ENCODE measurements around the gene KAT2A.

Gene KAT2A

DNA sequence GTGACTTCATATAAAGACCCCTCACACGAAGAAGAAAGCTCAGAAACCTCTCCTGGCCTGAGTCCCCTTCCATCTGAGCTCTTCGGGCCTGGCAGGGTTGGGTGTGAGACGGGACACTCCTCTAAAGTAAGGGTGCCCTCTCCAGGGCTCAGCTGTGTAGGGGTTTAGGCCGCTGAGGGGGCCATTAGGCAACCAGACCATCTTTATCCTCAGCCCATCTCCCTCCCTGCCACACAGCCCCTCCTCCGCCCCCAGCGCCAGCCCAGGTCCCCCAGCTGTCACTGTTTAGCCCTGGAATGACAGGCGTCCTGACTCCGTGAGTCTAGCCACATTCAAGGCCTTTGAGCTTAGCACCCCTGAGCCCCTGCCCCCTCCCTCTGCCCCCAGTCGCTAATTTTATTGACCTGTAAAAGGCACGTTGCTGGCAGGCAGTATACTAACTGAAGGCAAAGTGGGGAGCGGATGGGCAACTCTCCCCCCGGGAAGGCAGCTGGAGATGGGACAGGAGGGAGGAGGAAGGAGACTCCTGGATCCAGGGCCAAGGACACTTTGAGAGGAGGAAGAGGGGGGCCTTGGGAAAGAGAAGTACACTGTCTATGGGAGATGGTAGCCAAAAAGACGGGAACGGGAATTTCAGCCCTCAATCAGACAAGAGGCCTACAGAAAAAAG lies 22.3 kb downstream of the KAT2A start:
- H3K27me3 ChIP-seq (ENCODE audit: insufficient read depth, low read length, poor library complexity) = peaks cover 11% of the 10 kb centered on the region

DNA sequence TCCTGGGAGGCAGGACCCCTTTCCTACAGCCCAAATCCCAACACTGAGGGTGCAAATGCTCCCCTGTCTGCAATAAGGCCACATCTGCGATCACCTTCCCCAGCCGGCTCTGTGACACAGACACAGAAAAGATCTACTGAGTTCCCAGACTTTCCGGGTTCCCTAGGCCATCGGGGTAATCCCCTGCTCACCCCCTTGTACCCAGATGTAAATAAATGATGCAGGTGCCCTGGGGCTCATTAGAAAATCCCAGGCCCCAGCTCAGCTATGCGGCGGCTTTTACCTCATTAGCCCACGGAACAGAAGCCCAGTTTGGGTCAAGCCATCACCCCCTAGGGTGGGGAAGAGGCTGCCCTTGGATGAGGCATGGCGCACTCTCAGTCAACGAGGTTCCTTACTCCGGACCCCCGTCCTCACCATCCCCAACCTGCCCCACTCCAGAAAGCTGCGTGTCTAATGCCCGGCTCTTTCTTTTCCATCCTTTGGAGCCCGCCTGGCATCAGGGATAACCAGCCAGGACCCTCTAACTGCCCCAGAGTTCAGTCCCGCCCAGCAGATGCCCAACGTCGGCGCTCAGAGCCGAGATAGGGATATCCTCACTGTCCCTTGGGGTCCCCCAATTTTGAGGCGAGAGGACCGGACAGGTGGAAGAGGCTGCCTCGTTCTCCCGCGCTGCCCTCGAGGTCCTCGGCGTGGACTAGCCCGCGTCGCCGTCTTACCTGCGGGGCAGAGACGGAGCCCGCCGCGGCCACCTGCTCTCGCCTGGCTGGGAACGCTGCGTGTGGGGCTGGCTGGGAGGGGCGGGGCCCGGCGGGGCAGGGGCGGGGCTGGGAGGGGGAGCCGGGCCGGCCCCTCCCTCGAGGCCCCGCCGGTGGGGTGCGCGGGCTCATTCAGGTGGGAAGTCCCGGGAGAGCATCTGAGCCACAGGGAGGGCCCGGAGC lies 23.2 kb downstream of the KAT2A start, which contains the start of gene ZNF385C:
ZNF385C (minus strand) TSS at position 783 of the 941 bp plus-strand sequence. CDS start 35,417 bp downstream, outside the sequence.
- no peak within 1 kb of the TSS for H2AK5ac ChIP-seq (ENCODE audit: low read length)
- H2BK15ac ChIP-seq (replicated peaks; ENCODE audit: low read depth) = no peak within 1 kb of the TSS
- H3K23ac ChIP-seq (ENCODE audit: low read length) = no peak within 1 kb of the TSS
- no peak within 1 kb of the TSS for H3K27ac ChIP-seq (ENCODE audit: low read depth, low read length)
- peaks cover 11% of the 10 kb centered on the region for H3K27me3 ChIP-seq (ENCODE audit: insufficient read depth, low read length, poor library complexity)
- no peaks in the 10 kb centered on the region for H3K79me2 ChIP-seq (ENCODE audit: control insufficient read depth, insufficient read depth, low read length)
- DNase-seq = no peak
- no peak within 1 kb of the TSS for H2BK5ac ChIP-seq (ENCODE audit: low read length)
- no peak within 1 kb of the TSS for H4K5ac ChIP-seq (ENCODE audit: low read length)
- H3K4me3 ChIP-seq (ENCODE audit: low read length) = no peak within 1 kb of the TSS
- no peaks in the 10 kb centered on the region for H3K4me1 ChIP-seq (ENCODE audit: control insufficient read depth, low read depth, low read length)
- no peaks in the 10 kb centered on the region for H3K36me3 ChIP-seq (ENCODE audit: control insufficient read depth, insufficient read depth, low read length)
- H3K79me1 ChIP-seq (ENCODE audit: low read length) = no peaks in the 10 kb centered on the region
- no peak within 1 kb of the TSS for H4K8ac ChIP-seq (ENCODE audit: low read depth, low read length)
- peak within 1 kb of the TSS; percentile 28 for H3K4me2 ChIP-seq (ENCODE audit: low read length)
- no CpG with 5 or more reads among the region's 52 CpGs for WGBS (ENCODE audit: extremely low coverage, insufficient coverage, low lambda C conversion rate)
- no peak within 1 kb of the TSS for H3K56ac ChIP-seq (ENCODE audit: low read length)
- no peak within 1 kb of the TSS for H3K9ac ChIP-seq (ENCODE audit: low read length)
- no peak within 1 kb of the TSS for H3K18ac ChIP-seq (ENCODE audit: low read length)
- no peak within 1 kb of the TSS for H2BK120ac ChIP-seq (ENCODE audit: low read depth, low read length)
- no peak within 1 kb of the TSS for H3K4ac ChIP-seq (ENCODE audit: low read depth, low read length)

More for the DNA sequence above, 22.3 kb downstream of the KAT2A start:
- Histone ChIP-seq H2AK5ac (ENCODE audit: low read length) (no peak overlapping the region), H3K27ac (ENCODE audit: low read depth, low read length) (no peak overlapping the region), H3K4me3 (ENCODE audit: low read length) (no peak overlapping the region), H3K4ac (ENCODE audit: low read depth, low read length) (no peak overlapping the region), H4K5ac (ENCODE audit: low read length) (no peak overlapping the region), H3K79me2 (ENCODE audit: control insufficient read depth, insufficient read depth, low read length) (no peaks in the 10 kb centered on the region), H2BK120ac (ENCODE audit: low read depth, low read length) (no peak overlapping the region), H3K4me2 (ENCODE audit: low read length) (no peak overlapping the region), H4K8ac (ENCODE audit: low read depth, low read length) (no peak overlapping the region), H3K23ac (ENCODE audit: low read length) (no peak overlapping the region), H3K9ac (ENCODE audit: low read length) (no peak overlapping the region), H3K18ac (ENCODE audit: low read length) (no peak overlapping the region), H3K79me1 (ENCODE audit: low read length) (no peaks in the 10 kb centered on the region), H3K36me3 (ENCODE audit: control insufficient read depth, insufficient read depth, low read length) (no peaks in the 10 kb centered on the region), H2BK15ac (replicated peaks; ENCODE audit: low read depth) (no peak overlapping the region), H2BK5ac (ENCODE audit: low read length) (no peak overlapping the region), H3K56ac (ENCODE audit: low read length) (no peak overlapping the region), H3K4me1 (ENCODE audit: control insufficient read depth, low read depth, low read length) (no peaks in the 10 kb centered on the region)
- no peak for DNase-seq
- WGBS (ENCODE audit: extremely low coverage, insufficient coverage, low lambda C conversion rate) = no CpG with 5 or more reads among the region's 14 CpGs

DNA sequence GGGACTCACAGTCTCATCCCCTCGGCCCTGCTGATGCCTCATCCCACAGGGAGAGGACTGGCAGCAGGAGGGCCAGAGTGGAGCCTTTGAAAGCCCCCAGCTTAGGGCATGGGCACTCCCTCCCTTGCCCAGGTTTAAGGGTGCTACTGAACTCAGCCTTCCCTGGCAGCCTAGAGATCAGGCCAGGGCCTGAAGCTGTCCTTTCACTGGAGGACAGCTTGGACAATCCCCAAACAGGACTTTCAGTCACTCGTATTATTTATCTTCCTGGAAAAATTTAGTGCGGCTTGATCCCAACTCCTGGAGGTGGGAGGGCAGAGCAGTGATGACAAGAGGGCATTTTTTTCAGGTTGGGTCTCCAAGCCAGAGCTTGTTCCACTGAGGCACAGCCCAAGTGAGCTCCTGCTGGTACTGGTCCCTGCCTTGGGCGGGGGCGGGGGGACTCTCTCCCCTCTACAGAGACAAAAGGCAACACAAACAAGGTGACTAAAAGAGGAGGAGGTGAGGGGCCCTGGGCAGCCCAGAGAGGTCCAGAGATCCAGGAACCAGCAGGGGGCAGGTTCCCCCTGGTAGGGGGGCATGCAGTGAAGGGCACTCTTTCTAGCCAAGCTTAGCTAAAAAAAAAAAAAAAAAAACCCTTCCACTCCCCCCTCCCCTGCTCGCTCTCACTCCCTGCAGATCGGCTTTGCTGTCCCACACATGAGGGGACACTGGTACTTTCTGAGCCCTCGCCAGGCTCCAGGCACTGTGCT lies 24.6 kb downstream of the KAT2A start:
- H3K4me2 ChIP-seq (ENCODE audit: low read length) = no peak overlapping the region
- no CpG with 5 or more reads among the region's 8 CpGs for WGBS (ENCODE audit: extremely low coverage, insufficient coverage, low lambda C conversion rate)
- H4K8ac ChIP-seq (ENCODE audit: low read depth, low read length) = no peak overlapping the region
- H3K9ac ChIP-seq (ENCODE audit: low read length) = no peak overlapping the region
- H3K4me1 ChIP-seq (ENCODE audit: control insufficient read depth, low read depth, low read length) = no peaks in the 10 kb centered on the region
- H2AK5ac ChIP-seq (ENCODE audit: low read length) = no peak overlapping the region
- H3K56ac ChIP-seq (ENCODE audit: low read length) = no peak overlapping the region
- H3K23ac ChIP-seq (ENCODE audit: low read length) = no peak overlapping the region
- H2BK5ac ChIP-seq (ENCODE audit: low read length) = no peak overlapping the region
- DNase-seq = no peak
- no peak overlapping the region for H2BK120ac ChIP-seq (ENCODE audit: low read depth, low read length)
- H4K5ac ChIP-seq (ENCODE audit: low read length) = no peak overlapping the region
- H3K36me3 ChIP-seq (ENCODE audit: control insufficient read depth, insufficient read depth, low read length) = no peaks in the 10 kb centered on the region
- H3K4me3 ChIP-seq (ENCODE audit: low read length) = no peak overlapping the region
- no peak overlapping the region for H3K18ac ChIP-seq (ENCODE audit: low read length)
- no peak overlapping the region for H2BK15ac ChIP-seq (replicated peaks; ENCODE audit: low read depth)
- H3K79me1 ChIP-seq (ENCODE audit: low read length) = no peaks in the 10 kb centered on the region
- H3K27me3 ChIP-seq (ENCODE audit: insufficient read depth, low read length, poor library complexity) = peaks cover 11% of the 10 kb centered on the region
- H3K27ac ChIP-seq (ENCODE audit: low read depth, low read length) = no peak overlapping the region
- H3K79me2 ChIP-seq (ENCODE audit: control insufficient read depth, insufficient read depth, low read length) = no peaks in the 10 kb centered on the region
- no peak overlapping the region for H3K4ac ChIP-seq (ENCODE audit: low read depth, low read length)

DNA sequence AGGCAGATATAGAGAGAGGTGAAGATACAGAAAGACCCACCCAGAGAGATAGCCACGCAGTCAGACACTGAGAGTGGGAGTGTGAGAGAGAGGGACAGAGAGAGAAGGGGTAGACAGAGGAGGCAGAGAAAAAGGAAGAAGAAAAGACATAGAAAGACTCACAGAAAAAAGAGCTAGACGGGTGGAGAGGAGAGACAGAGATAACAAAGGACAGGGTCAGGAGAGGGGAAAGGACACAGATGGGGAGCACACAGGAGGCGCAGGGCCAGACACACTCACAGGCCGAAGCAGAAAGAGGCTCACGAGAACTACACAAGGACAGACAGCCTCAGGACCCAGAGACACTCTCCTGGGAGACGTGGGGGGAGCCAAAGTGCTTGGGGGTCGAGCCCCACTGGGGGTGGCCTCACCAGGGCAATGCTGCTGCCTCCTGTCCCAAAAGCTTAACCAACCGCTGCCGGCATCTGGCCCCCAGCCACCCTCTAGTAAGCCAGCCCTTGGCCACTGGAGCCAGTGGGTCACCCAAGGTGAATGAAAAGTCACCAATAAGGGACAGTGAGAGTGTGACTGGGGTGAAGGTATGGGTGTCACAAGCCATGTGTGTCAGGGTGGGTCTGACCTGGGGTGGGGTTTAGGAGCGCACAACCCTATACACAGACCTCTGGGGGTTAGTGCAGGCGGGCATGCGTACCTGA lies 26.6 kb downstream of the KAT2A start:
- no peaks in the 10 kb centered on the region for H3K36me3 ChIP-seq (ENCODE audit: control insufficient read depth, insufficient read depth, low read length)
- H3K23ac ChIP-seq (ENCODE audit: low read length) = no peak overlapping the region
- H3K9ac ChIP-seq (ENCODE audit: low read length) = no peak overlapping the region
- H3K79me2 ChIP-seq (ENCODE audit: control insufficient read depth, insufficient read depth, low read length) = no peaks in the 10 kb centered on the region
- no peak overlapping the region for H3K56ac ChIP-seq (ENCODE audit: low read length)
- no peaks in the 10 kb centered on the region for H3K4me1 ChIP-seq (ENCODE audit: control insufficient read depth, low read depth, low read length)
- H3K79me1 ChIP-seq (ENCODE audit: low read length) = no peaks in the 10 kb centered on the region
- no peak overlapping the region for H4K5ac ChIP-seq (ENCODE audit: low read length)
- DNase-seq = no peak
- H2BK15ac ChIP-seq (replicated peaks; ENCODE audit: low read depth) = no peak overlapping the region
- no peak overlapping the region for H4K8ac ChIP-seq (ENCODE audit: low read depth, low read length)
- no peak overlapping the region for H2AK5ac ChIP-seq (ENCODE audit: low read length)
- WGBS (ENCODE audit: extremely low coverage, insufficient coverage, low lambda C conversion rate) = no CpG with 5 or more reads among the region's 12 CpGs
- no peak overlapping the region for H3K27ac ChIP-seq (ENCODE audit: low read depth, low read length)
- H3K4ac ChIP-seq (ENCODE audit: low read depth, low read length) = no peak overlapping the region
- no peak overlapping the region for H2BK5ac ChIP-seq (ENCODE audit: low read length)
- H3K27me3 ChIP-seq (ENCODE audit: insufficient read depth, low read length, poor library complexity) = peaks cover 11% of the 10 kb centered on the region
- H2BK120ac ChIP-seq (ENCODE audit: low read depth, low read length) = no peak overlapping the region
- no peak overlapping the region for H3K4me2 ChIP-seq (ENCODE audit: low read length)
- no peak overlapping the region for H3K4me3 ChIP-seq (ENCODE audit: low read length)
- no peak overlapping the region for H3K18ac ChIP-seq (ENCODE audit: low read length)

GRCh38 chr17:42092939-42093338 lies 28.2 kb downstream of the KAT2A start:
- Histone ChIP-seq H3K4me2 (ENCODE audit: low read length) (no peak overlapping the region), H3K4me1 (ENCODE audit: control insufficient read depth, low read depth, low read length) (no peaks in the 10 kb centered on the region), H3K27me3 (ENCODE audit: insufficient read depth, low read length, poor library complexity) (peaks cover 10% of the 10 kb centered on the region), H3K79me1 (ENCODE audit: low read length) (no peaks in the 10 kb centered on the region), H3K18ac (ENCODE audit: low read length) (no peak overlapping the region), H3K9ac (ENCODE audit: low read length) (no peak overlapping the region), H3K23ac (ENCODE audit: low read length) (no peak overlapping the region), H4K5ac (ENCODE audit: low read length) (no peak overlapping the region), H3K4me3 (ENCODE audit: low read length) (no peak overlapping the region), H2BK120ac (ENCODE audit: low read depth, low read length) (no peak overlapping the region), H3K4ac (ENCODE audit: low read depth, low read length) (no peak overlapping the region), H2BK5ac (ENCODE audit: low read length) (no peak overlapping the region), H3K27ac (ENCODE audit: low read depth, low read length) (no peak overlapping the region), H2BK15ac (replicated peaks; ENCODE audit: low read depth) (no peak overlapping the region), H2AK5ac (ENCODE audit: low read length) (no peak overlapping the region), H3K36me3 (ENCODE audit: control insufficient read depth, insufficient read depth, low read length) (no peaks in the 10 kb centered on the region), H4K8ac (ENCODE audit: low read depth, low read length) (no peak overlapping the region), H3K56ac (ENCODE audit: low read length) (no peak overlapping the region), H3K79me2 (ENCODE audit: control insufficient read depth, insufficient read depth, low read length) (no peaks in the 10 kb centered on the region)
- no peak for DNase-seq
- WGBS (ENCODE audit: extremely low coverage, insufficient coverage, low lambda C conversion rate) = no CpG with 5 or more reads among the region's 6 CpGs
